Measurements from ENCODE around the gene AP3B1.

Gene AP3B1

DNA sequence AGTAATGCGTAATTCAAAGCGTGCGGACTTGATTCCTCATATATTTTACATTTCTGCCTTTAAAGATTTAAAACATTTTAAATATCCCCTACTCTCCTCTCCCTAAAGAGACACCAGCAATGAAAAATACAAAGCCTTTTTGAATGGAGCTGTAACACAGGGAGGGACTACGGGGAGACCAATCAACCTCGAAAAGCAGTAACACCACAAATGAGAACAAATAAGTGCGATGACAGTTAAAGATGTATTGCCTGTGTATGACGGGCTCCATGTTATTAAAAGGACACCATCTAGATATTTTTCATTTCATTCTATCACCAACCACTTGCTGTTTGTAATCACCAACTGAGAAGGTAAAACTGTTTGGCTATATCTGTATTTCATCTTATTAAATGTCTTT lies 288.0 kb downstream of the AP3B1 start:
- no peak for DNase-seq (ENCODE audit: low read depth in 2 of 2, low spot score in 1 of 2)

DNA sequence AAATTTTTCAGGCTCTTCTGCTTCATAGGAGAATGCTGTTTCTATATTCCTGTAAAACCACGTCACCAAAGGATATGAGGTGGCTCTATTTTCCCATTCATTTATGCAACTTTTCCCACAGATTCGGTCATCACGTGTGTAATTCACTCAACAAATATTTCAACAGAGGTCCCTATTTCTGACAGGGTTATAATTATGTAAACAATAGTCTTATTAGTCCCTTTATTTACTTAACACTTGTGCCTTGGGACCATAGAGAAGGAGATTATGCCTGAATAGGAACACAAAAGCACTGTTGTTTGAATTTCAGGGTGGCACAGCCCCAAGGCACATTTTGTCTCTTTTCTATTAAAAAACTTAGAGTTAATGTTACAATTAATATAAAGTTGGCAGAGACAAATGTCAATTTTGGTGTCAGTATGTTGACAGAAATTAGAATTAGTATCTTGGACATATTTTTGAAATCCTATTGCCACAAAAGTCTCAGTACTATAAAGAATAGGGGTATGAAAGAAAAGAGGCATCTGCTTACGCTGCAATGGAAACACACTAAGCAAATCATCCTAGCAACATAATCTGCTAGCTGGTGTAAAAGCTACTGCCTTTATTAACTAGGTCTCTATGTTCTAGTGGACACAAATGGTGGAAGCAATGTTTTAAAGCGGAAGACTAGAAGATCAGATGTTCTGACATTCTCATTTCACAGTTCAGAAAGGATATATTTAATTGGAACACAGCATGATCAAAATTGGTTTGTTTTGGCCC lies 289.3 kb downstream of the AP3B1 start:
- no peak for DNase-seq (ENCODE audit: low read depth in 2 of 2, low spot score in 1 of 2)

DNA sequence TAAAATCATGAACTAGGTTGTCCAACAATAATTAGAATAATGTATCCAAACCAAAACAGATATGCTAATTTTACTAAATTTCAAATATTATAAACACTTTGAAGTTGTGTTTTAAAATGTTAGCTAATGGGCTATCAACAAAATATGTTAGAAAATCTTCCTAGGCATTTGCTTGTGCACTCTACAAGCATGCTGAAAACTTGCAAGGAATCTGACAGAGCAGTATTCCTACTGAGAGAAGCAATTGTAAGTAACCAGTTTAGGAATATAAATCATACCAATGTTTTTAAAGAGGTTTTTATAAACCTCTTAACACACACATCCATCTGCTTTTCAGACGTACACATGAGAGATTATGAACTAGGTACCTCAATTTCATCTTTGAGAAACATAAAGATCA lies 289.9 kb downstream of the AP3B1 start:
- DNase-seq (ENCODE audit: low read depth in 2 of 2, low spot score in 1 of 2) = no peak

DNA sequence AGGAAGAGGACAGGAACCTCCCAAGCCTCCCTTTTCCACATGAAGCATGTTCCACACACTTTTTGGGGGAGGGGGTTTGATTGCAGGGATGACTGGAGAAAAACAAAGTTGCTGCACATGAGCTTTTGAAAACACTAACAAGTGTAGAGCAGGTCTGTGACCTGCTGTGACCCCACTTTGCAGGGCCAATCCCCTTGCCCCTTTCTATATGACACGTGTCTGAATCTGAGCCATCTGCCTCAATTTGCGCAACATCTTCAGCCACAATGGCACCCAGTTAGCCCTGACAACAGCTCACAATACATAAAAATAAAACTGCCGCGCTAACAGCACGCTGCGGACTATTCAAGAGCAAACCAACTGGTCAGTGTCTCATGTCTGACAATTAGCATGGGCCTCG lies 290.6 kb downstream of the AP3B1 start:
- DNase-seq (ENCODE audit: low read depth in 2 of 2, low spot score in 1 of 2) = no peak

DNA sequence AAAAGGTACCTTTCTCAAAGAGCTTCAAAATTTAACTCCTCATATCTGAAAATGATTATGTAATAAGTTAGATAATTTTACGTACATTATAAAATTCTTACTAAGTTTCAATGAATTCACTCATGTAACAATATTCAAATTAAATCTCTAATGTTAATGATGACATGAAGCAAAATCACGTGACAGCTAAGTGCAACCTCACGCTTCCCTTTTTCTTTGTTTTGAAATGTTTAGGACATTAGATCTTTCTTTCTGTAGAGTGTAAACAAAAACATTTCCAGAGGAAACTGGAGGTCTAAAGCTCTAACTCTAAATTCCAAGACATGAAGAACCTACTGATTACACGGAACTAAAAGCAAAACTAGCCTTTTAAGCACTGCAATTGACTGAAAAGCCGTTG lies 291.0 kb downstream of the AP3B1 start:
- DNase-seq (ENCODE audit: low read depth in 2 of 2, low spot score in 1 of 2) = no peak

DNA sequence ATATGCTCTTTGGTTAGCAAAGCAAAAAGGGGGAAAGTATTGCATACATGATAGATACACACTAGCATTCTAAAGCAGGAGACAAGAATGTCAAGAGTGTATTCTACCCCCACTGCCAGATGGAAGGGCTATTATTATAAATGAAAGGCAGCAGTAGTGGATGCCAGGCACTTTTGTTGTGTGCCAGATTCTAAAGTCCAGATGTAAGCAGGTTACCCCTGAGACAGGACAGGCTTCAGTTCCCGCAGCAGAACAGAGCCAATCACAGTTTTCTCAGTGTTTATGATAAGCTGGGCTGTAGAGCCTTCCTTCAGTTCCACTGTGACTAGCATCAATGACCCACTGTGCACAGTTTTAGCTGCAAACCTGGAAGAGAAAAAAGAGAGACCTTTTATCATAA lies 291.8 kb downstream of the AP3B1 start:
- DNase-seq (ENCODE audit: low read depth in 2 of 2, low spot score in 1 of 2) = no peak

DNA sequence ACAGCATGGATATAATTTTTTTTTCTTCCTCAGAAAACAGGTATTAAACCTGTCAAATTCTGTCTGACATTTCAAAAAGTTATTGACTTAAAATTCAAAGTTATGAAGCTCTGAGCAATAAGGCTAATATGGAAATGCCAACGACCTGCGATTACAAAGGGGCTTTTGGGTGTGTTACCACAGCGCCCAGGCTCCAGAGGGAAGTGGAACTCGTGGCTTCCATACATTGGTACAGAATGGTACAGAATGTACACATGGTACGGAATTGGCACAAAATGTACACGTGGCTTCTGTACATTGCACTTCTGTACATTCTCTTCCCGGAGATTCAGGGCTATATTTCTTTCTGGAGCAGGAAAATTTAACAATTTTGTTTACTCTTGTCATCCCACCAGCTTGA lies 293.3 kb downstream of the AP3B1 start:
- DNase-seq (ENCODE audit: low read depth in 2 of 2, low spot score in 1 of 2) = no peak

DNA sequence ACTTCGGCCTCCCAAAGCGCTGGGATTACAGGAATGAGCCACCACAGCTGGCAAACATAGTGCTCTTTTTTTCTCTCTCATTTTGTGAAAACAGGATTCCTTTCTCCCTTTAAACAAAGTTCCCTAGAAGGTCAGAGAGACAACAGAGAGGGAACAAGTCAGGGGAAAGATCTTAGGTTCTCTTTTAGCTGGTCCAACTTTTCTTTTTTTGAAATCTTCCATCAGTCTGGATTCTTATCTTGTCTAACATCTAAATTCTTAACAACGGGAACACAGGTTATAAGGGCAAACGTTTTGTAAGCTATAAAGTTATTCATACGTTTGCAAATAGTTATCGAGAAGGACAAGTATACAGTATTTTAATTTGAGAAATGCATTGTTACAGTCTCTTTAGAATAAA lies 294.3 kb downstream of the AP3B1 start:
- no peak for DNase-seq (ENCODE audit: low read depth in 2 of 2, low spot score in 1 of 2)

DNA sequence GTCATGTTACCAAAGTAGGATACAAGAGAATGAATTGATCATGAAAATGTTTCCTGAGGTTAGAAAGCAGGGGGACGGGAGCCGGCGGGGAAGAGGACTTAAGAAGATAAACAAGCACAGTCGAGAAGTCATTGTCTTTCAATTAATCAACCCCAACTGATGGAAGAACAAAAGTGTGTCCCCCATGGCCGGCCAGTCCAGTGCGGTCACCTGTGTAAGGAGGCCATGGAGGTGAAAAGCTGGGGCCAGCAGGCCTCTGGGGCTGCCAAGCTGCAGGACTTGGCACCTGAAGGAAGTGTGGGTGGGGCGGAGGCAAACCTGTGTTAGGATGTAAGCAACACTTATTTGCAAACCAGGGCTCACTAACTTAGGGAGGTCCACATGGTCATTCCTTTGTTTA lies 295.1 kb downstream of the AP3B1 start:
- DNase-seq (ENCODE audit: low read depth in 2 of 2, low spot score in 1 of 2) = no peak

DNA sequence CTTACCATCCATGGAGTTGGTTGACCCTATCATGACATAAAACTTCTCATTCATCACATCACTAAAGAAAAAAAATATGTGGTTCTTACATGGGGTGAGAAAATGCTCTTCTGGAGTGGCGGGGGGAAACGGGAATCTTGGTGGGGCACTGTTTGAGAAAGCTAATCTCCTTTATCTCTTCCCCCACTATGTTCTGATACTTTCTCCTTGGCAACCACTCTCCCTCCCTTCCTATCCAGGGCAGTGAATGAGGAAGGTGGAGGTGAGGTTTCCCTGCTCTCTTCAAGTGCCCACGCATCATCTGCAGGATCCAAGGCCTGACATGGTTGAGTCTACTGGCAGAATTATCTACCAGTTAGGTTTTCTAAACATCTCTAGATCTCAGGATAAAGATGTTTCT lies 297.6 kb downstream of the AP3B1 start:
- DNase-seq (ENCODE audit: low read depth in 2 of 2, low spot score in 1 of 2) = no peak

DNA sequence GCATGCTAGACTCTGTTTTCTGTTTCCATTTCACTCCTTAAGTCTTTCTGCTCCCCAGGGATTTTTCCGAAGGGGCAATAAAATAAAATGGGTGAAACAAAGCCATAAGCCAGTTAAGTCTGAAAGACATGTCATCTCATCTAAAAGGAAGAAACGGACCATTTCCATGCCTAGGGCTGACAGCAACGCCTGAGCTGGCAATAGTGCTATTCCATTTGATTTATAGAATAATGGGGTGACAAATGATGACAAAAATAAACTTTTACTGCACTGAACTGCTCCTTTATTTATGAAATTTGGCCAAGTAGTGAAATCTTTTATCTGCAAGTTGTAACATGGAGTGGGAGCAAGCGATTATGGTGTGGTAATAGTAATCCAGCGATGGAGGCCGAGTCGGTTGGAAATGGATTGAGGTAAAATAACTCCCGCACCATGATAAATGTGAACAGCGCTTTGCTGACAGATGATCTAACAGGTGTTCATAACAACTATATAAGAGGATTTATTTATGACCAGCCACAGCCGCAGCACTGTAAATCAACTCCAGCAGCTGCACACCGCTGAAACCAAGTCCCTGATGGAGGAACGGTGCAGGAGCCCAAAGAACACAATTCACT lies 298.6 kb downstream of the AP3B1 start:
- no peak for DNase-seq (ENCODE audit: low read depth in 2 of 2, low spot score in 1 of 2)

DNA sequence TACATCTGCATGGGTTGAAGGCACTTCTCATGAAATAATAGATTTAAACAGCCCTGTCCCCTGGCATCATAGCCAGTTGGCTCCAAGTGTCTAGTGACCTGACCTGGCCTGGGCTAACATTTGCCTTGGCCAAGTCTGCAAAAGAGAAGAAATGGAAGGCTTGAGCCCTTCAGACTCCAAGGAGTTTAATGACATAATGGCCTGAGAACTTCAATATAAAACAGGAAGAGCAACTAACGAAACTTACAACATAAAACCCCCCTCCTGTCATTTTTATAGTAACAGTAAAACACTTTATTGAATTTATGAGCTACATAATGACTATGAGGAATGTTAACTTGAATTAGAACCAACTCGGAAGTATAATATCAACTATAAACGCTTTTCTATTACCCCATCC lies 299.6 kb downstream of the AP3B1 start:
- DNase-seq (ENCODE audit: low read depth in 2 of 2, low spot score in 1 of 2) = no peak

DNA sequence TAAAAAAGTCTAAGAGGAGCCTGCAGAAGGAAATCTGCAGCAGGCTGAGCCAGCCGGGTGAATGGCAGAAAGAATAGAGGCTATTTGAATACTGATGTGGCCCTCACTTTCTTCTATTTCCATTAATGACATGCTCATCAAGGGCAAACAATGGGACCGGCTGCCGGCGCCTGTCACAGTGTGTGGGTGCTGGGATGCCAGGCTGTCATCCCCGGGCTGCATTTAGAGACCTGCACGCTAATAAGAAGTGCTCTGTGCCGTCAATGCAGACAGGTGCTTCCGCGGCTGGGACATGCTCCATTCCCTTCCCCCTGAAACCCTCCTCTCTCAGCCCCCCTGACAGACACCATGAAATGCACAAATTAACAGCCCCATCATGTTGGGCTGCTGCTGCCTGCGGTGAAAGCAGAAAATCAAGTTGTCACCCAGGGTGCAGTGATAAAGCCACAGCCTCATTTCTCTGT lies 300.6 kb downstream of the AP3B1 start:
- DNase-seq (ENCODE audit: low read depth in 2 of 2, low spot score in 1 of 2) = no peak

DNA sequence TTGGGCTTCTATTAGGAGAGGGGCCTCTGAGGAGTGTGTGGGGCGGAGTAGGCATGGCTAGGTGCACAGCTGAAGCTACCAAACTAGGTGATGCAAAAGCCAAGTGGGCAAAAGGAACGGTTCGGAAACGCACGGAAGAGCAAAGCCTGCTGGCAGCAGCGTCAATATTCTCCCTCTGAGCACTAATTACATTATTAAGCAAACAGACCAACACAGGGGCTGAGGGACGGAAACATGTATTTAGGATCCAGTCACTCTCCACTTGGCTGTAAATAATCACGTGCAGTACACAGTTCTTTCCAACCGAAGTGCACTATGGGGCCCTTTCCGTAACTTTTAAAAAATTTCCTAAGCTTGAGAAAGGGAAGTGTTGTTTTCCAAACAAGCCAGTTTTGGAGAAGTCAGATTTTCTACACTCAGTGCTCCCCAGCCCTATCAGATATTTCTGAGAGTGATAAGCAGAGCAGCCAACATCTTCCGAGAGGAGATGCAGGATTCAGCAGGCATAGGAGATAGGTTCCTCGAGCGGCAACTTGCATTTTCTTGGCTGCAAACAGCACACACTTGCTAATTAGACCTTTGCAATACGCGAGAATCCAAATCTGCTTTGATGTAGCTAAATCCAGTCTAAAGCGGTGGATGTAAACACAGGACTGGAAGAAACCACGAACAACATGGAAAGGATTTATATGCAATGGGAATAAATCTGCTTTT lies 301.2 kb downstream of the AP3B1 start:
- DNase-seq (ENCODE audit: low read depth in 2 of 2, low spot score in 1 of 2) = no peak

DNA sequence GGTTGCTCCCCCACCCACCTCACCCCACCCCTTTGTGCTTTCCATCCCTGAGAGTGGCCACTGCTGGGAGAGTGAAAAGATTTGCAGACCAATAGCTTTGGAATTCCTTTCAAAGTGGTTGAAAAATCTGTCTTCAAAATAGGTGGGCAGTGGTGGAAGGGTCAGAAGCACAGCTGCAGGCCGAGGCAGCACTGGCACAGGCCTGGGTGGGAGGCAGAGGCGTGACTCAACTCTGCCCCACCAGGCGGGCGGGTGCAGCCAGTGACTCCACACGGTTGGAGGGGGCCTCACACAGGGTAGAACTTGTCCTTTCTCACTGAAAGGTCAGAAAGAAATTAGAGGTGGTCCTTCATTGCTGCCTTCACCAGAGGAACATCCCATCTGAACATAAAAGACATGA lies 303.4 kb downstream of the AP3B1 start:
- DNase-seq (ENCODE audit: low read depth in 2 of 2, low spot score in 1 of 2) = no peak

DNA sequence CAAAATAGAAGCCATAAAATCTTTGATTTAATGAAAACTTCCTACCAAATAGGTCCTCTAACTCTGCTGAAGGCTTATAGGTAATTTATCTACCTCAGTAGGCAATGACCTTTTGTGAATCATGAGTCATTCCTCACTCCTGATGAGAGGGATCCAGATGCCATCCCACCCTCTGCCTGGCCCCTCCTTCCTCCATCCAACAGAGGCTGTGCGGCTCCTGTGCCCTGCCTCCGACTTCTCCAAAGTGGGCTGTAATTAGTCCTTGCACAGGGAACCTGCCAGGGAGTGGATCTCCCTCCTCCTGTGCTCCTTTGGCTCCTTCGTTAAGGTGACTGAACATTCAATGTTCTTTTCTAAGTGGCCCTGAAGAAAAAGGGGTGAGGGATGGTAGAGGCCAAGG lies 304.5 kb downstream of the AP3B1 start:
- DNase-seq (ENCODE audit: low read depth in 2 of 2, low spot score in 1 of 2) = no peak

DNA sequence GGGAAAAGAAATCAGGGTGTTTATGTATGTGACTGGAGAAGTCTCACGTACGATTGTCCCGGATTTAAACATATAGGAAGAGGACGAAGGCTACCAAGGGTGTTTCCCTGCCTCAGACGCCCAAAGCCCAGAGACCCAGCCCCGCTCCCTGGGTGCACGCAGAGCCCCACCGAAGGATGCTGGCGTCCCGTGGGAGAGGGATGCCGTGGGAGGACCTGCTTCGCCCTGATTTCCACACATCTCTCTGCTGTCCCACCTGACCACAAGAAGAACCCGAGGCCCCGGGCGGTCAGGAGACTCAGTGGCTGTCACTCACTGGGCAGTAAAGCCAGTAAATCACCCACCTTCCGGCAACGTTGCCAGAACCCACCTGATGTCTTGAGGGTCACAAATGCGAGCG lies 306.5 kb downstream of the AP3B1 start:
- DNase-seq (ENCODE audit: low read depth in 2 of 2, low spot score in 1 of 2) = no peak

DNA sequence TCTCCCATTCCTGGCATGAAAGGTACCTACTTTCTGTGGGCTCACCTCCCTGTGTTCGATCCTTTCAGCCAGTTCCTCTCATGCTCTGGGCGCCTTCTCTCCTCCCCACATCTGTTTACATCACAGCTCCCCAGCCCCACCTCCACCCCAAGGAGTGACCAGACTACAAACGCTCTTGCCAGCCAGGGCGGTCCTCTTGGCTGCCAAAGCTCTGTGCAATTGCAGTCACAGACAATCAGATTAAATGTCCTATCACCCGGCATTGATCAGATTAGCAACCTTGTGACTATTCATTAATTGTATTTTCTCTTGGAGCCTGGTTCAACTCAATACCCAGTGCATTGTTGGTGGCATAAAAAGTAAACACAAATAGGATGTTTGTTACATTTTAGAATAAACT lies 307.2 kb downstream of the AP3B1 start:
- no peak for DNase-seq (ENCODE audit: low read depth in 2 of 2, low spot score in 1 of 2)

DNA sequence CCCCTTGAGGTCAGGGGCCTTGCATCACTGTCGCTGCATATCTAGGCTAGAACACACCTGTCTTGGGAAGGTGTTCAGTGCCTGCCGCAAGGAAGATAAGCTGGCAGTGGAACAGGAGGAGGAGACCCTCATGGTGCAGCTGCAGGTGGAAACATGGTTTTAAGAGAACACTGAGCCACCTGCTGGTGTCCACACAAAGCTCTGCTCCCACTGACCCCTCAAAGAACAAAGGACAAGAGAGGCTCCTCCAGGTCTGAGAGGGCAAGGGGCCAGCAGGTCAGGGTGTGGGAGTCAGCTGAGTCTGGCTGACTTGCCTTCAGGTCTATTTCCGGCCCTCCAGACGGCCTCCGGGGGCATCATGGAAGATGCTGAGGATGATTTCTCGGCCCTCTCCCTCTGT lies 308.2 kb downstream of the AP3B1 start:
- no peak for DNase-seq (ENCODE audit: low read depth in 2 of 2, low spot score in 1 of 2)

DNA sequence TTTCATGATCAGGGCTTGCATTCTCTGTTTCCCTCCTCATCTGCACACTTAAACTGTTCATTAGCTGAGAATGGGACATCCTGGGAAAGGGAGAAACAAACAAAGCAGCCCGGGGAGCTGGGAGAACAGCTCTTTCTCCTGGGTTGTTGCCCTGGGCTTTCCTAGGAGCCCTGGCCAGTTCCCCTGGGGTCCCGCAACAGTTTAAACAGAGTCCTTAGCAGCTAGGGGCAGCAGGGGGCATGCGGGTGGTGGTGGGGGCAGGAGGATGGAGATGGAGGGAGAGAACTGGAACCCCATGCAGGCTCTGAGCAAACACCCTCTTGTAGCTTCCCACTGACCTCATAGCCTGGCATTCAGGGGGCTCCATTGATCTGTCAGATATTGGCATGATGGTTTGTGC lies 309.3 kb downstream of the AP3B1 start:
- DNase-seq (ENCODE audit: low read depth in 2 of 2, low spot score in 1 of 2) = no peak

DNA sequence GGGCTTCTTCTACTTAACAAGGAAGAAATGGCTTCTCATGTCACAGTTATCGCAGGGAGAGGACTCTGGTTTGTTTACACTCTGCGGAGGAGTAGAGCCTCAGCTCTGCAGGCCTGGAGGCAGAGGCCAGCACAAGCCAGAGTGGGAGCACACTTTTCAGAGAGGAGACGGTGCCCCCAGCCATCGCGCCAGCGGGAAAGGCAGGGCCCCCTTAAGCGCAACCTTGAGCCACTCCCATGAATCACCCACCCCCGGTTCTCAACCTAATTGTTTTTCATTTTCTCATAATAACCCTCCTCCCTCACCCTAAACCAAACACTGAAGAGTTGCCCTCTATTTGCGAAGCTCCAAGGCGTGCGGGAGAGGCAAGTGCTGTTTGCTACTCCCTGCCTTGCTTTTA lies 309.9 kb downstream of the AP3B1 start:
- no peak for DNase-seq (ENCODE audit: low read depth in 2 of 2, low spot score in 1 of 2)

DNA sequence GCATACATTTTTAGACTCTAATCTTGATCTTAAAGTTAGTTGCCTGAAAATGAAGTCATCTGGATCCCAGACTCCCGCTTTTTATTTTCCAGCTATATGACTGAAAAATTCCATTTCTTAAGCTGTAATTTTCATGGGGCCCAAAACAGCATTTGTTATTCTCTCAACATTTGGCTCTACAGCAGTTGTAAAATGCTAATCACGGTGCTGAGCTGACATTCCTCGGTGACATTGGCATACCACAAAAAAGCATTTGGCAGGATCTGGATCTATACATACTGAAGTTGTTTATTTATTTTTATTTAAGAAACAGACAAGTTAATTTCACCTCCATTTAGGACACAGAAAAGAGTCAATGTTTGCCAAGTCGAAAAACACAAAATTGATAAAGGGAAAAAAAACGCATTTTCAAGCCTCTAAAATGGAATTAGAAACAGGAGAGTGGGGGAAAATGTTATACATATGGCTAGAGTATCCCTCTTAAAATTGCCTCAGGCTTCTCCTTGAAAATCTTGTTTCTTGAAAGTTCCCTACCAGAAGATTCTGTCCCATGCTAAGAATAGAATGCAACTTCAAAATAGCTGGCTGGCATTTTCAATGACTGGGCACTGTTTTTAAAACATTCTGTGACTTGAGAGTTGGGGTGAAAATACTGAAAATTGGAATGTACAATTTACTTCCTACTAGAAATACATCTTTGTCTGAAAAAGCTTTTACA lies 310.9 kb downstream of the AP3B1 start:
- DNase-seq (ENCODE audit: low read depth in 2 of 2, low spot score in 1 of 2) = no peak

All from stimulated activated CD8-positive, alpha-beta memory T cell treated with anti-CD3 and anti-CD28 coated beads, Interleukin-4, amount 100 ng/mL, for 4 hours (primary cell).